CD4-positive, alpha-beta T cell treated with Interleukin-4 for 1 hour (primary cell): ENCODE measurements around the gene DNAH8.

Source experiments
- DNase-seq, 2 donors: peaks; one replicate each; pipeline ENCODE4 v3.0.0-alpha.2; 2020 to 2022

Gene DNAH8

GRCh38 chr6:38799529-38800184, 84.5 kb downstream of the DNAH8 start:
- DNase-seq, result no peak

- DNase-seq, result no peak
Observed at GRCh38 chr6:38801305-38801704, 86.2 kb downstream of the DNAH8 start.

DNA sequence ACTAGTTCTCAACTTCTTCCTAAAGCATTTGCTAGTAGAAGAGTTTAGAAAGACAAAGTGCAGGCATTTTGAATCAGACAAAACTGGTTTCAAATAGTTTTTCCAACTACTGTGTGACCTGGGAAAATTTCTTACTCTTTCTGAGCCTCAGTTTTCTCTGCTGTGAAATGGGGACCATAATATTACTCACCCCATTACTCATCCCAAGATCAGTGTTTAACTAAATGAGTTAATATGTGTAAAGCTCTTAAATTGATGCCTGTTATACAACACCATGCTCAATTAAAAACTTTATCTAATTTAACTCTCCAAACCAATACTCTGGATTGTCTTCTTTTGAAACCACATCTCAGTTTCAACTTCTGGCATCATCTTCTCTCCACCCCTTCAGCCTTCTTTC, 87.4 kb downstream of the DNAH8 start:
- no peak for DNase-seq

- no peak for DNase-seq
Observed at GRCh38 chr6:38803129-38803528, 88.0 kb downstream of the DNAH8 start.

DNA sequence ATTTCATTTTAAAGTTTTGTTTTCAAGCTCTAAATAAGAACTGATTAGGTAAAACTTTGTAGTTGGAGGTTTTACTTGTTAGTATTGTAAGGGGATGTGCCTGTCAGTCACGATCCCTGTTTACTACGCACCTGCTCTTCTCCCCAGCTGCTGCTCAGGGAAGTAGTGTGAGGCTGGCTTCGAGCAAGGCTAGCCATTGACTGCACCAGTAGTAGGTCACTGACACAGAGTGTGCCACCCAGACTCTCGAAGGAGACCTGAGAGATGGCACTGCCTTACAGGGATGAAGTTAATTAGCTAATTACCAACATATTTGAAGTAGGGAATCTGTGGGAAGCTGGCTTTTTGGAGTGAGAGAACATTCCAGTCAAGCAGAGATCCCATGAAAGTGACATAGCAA, 89.2 kb downstream of the DNAH8 start:
- no peak for DNase-seq

DNA sequence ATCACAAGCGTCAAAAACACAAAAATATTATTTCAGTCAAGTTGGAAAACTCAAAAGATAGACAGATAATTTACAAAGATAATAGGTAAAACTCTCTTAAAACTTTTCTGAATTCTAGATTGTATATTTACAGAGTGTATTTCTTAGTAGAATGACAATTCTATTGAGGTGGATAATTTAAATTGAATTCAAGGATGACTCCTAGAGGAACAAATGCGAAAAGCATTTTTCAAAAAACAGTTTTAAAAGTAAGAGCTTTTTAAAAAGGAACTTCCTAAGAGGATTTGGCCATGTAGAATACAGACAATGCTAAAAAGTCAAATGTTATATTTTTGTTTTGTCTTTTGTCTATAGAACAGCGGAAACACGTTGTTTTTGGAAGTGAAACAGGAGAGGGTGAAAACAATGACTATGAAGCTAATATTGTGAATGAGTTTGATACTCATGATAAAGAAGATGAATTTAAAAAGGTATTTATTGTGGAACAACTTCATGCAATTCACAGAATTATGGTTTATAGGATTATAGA, 90.1 kb downstream of the DNAH8 start:
- no peak for DNase-seq

DNA sequence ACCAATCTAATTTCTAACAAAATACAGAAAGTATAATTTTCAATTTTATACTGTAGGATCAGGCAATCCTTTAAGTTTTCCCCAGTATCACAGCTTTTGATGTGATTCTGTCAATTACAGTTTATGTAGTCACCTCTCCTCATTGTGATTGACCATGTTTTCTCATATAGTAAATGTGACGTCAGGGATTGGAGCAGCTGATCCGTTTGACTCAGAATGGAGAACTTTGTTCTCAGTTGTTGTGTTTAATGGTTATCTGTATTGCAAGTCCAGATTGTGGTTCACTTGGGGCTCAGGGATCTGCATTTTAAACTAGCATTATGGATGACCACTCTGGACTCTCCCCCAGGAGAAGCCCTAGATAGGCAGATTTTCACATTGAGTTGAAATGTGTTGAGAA, 90.6 kb downstream of the DNAH8 start:
- no peak for DNase-seq

- DNase-seq, result no peak
Observed at GRCh38 chr6:38806271-38806670, 91.2 kb downstream of the DNAH8 start.

- DNase-seq, result no peak
Observed at GRCh38 chr6:38806833-38807232, 91.7 kb downstream of the DNAH8 start.

DNA sequence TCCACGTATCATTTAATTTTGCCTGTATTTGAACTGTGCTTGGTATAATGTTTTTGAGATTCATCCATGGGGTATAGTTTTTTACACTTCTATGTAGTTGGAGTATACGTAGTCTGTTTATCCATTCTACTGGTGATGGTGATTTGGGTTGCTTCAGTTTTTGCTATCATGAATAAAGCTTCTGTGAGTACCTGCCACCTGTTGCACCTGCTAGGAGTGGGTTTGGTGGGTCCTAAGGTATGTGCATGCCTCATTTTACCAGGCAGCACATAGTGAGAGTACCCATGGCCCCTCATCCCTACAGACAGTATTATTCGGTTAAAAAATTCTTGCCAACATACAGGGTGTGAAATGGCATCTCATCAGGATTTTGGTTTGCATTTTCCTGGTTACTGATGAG, 92.9 kb downstream of the DNAH8 start:
- no peak for DNase-seq

DNA sequence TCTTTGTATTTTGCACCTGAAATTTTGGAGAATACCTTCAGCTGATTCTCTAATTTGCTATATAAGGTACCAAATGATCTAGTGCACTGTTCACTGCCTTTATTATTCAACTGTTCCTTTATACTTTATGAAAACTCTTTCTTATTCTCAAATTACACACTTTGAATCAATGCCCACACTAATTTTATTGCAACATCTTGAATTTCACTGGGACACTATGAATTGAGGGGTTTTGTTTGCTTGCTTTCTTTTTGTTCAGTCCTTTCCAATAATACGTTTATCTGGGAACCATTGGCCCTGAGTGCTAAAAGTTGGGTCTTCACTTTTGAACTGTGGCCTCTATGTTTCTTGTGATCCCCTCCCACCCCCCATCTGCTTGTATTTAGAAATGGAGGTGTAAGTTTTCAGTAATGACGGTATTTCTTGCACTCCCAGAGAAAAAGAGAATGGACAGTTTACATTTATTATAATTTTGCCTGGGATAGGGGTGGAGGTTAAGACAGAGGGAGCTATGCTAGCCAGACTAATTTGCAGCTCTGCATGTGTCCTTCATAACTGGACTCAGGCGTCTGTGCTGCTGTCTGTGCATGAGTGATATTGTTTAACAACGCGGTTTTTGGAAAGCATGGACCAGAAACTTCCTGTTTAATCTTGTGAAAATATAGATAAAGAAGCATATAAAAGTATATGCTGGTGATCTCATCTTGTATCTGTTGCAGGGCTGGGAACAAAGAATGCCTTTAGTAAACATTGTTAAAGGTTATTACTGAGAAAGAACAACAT, 98.1 kb downstream of the DNAH8 start:
- DNase-seq, result no peak

DNA sequence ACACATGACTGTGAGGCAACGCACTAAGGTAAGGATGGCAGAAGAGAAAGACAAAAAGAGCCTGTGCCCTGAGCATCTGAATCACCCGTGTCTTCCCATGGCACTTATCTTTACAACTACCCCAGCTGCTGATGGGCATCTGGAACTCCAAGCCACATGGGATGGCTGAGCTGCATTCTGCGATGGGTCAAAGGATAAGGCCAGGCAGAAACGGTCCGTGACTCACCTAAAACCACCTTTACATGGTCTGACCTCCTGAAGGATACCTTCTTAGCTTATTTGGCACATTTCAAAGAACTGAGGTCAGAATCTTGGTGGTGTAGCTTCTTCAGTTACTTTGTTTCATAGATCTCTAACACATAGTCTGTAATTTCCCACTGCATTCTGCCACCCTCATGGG, 99.7 kb downstream of the DNAH8 start:
- no peak for DNase-seq

GRCh38 chr6:38815250-38815649, 100.1 kb downstream of the DNAH8 start:
- DNase-seq, result no peak

DNA sequence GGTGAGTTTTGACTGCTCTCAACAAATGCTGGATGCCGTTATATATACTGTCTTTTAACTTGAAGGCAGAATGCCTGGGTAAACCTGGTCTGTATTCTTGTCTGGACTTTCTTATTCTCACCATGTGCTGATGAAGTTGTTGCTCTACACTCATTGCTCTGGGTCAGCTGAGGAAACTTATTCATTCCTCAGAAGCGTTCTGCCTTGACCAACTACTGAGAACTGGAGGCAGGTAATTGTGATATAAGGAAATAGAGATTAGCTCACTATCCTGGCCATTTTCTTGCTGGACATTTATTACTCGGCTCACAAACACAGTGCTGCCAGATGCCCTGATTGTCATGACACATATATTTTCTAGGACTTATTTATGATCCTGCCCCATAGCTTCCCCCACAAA, 103.6 kb downstream of the DNAH8 start:
- no peak for DNase-seq

DNA sequence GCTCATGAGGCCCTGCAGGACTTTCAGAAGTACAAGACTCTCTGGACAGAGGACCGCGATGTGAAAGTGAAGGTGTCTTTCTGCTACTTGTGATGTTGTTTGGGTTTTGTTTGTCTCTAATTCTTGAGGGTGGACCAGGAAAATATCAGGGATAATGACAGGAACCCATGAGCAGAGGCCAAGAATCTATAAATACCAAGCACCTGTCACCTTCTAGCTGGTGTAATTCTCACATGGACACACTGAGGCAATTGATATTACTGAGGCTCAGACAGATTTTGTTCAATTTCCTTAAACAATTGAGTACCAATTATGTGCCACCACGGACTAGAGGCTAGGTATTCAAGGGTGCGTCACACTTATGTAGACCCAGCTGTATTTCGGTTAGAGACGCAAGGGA, 107.9 kb downstream of the DNAH8 start:
- no peak for DNase-seq

- DNase-seq, result no peak
Observed at GRCh38 chr6:38824243-38824894, 109.3 kb downstream of the DNAH8 start.

GRCh38 chr6:38827024-38827423, 111.9 kb downstream of the DNAH8 start:
- DNase-seq, result no peak

GRCh38 chr6:38831865-38832264, 116.8 kb downstream of the DNAH8 start:
- no peak for DNase-seq

GRCh38 chr6:38833320-38833719, 118.2 kb downstream of the DNAH8 start:
- no peak for DNase-seq

DNA sequence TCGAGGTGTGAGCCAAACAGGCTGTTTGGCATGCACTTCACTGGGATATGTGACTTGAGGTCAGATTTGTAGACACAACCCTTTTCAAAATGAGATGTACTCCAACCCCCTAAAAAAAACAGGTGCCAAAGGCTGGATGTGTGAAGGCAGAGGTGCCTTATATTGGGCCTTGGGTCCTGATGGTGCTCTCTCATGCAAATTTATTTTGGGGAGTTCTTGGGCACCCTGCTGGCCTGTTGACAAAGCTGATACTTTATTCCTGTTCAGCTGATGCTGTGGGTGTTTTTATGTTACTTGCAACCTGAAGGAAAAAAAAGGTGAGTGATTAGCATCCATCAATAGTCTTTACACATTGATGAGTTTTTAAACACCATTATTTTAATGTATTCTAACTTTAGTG, 121.5 kb downstream of the DNAH8 start:
- DNase-seq, result no peak

DNA sequence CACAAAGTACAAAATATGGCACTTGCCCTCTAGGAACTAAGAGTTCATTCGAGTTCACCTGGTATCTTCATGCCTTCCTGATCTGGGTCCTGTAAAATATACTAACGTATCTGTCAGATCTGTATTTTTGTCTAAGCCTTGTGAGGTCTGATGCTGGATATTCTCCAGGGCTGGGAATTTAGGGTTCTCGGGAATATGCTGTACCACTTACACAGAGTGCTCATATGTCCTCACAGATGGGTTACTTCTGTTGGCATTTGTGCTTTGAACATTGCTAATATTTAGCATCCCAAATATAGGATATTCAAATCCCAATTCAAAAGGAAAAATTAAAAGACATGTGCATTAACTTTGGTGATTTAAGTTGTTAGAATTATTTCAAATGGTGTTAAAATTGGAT, 122.0 kb downstream of the DNAH8 start:
- DNase-seq, result no peak

DNA sequence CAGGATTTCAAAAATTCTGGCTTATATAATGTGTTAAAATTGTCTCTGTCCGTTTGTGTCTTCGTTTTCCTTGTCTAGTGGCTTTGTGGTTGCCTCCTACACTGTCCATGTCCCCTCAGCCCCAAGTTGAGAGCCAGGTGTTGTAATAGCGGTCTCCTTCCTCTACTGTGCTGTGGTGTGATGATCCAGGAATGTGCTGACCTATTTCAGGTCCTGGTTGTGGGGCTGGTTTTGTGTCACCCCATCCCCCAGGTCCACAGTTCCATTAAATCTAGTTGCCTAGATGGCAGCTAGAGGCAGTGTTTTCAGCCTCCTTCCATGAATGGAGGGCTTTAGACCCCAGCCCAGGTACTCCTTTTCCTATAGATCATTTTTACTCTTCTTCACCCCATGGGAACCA, 128.7 kb downstream of the DNAH8 start:
- no peak for DNase-seq

GRCh38 chr6:38845931-38846330, 130.8 kb downstream of the DNAH8 start:
- no peak for DNase-seq

GRCh38 chr6:38846361-38846760, 131.2 kb downstream of the DNAH8 start:
- no peak for DNase-seq
